ENCODE results near the gene GPHN. TPM values are rescaled to one million over a fixed set of nuclear protein-coding genes. Genes with fewer than 3 reads are reported as not detected.

GPHN gene
- total RNA-seq, 1 experiment from 2014 or later, result 18.1 TPM

DNA sequence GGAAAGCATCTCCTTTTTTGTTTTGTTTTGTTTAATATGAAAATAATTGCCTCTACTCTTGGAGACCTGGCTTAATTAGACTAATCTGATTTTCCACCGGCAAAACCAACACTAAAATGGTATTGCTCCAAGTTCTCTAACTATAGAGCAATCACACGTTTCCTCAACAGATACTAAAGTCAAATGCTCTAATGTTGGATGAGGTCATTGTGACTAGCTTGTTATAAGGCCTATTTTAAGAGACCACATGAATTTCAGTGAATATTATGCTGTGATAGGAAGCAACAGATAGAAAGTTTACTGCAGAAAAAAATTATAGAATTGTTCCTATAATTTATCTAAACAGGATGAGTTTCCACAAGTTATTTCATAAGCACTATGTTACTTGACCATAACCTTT, 25.1 kb upstream of the GPHN start:
- no peaks in the 10 kb centered on the region for H3K9me3 Mint-ChIP-seq
- POLR2A ChIA-PET, result no interaction called here
- DNase-seq (ENCODE audit: low spot score) (no peak), ATAC-seq (no peak)
- H3K27ac Mint-ChIP-seq, result no peak overlapping the region
- H3K4me3 Mint-ChIP-seq, result no peak overlapping the region
- H3K27me3 Mint-ChIP-seq (ENCODE audit: low read depth), result no peaks in the 10 kb centered on the region
- no peaks in the 10 kb centered on the region for H3K4me1 Mint-ChIP-seq
- TF ChIP-seq, protein P1, sequence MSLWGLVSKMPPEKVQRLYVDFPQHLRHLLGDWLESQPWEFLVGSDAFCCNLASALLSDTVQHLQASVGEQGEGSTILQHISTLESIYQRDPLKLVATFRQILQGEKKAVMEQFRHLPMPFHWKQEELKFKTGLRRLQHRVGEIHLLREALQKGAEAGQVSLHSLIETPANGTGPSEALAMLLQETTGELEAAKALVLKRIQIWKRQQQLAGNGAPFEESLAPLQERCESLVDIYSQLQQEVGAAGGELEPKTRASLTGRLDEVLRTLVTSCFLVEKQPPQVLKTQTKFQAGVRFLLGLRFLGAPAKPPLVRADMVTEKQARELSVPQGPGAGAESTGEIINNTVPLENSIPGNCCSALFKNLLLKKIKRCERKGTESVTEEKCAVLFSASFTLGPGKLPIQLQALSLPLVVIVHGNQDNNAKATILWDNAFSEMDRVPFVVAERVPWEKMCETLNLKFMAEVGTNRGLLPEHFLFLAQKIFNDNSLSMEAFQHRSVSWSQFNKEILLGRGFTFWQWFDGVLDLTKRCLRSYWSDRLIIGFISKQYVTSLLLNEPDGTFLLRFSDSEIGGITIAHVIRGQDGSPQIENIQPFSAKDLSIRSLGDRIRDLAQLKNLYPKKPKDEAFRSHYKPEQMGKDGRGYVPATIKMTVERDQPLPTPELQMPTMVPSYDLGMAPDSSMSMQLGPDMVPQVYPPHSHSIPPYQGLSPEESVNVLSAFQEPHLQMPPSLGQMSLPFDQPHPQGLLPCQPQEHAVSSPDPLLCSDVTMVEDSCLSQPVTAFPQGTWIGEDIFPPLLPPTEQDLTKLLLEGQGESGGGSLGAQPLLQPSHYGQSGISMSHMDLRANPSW (CRISPR knock-in tag; conservative IDR thresholded peaks at IDR 0.05; ENCODE audit: low read depth), result no peak
- TF ChIP-seq, protein P2, sequence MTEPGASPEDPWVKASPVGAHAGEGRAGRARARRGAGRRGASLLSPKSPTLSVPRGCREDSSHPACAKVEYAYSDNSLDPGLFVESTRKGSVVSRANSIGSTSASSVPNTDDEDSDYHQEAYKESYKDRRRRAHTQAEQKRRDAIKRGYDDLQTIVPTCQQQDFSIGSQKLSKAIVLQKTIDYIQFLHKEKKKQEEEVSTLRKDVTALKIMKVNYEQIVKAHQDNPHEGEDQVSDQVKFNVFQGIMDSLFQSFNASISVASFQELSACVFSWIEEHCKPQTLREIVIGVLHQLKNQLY (CRISPR knock-in tag; IDR thresholded peaks at IDR 0.05), result no peak
- TF ChIP-seq, protein P3, sequence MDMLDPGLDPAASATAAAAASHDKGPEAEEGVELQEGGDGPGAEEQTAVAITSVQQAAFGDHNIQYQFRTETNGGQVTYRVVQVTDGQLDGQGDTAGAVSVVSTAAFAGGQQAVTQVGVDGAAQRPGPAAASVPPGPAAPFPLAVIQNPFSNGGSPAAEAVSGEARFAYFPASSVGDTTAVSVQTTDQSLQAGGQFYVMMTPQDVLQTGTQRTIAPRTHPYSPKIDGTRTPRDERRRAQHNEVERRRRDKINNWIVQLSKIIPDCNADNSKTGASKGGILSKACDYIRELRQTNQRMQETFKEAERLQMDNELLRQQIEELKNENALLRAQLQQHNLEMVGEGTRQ (CRISPR knock-in tag; IDR thresholded peaks at IDR 0.05), result no peak
- TF ChIP-seq FOXK1 (CRISPR knock-in tag; IDR thresholded peaks at IDR 0.05) (no peak), FOXP1 (CRISPR knock-in tag; IDR thresholded peaks at IDR 0.05; ENCODE audit: borderline replicate concordance) (no peak), ZNF232 (CRISPR knock-in tag; IDR thresholded peaks at IDR 0.05) (no peak), ELF4 (CRISPR knock-in tag; IDR thresholded peaks at IDR 0.05; ENCODE audit: low read depth) (no peak), GABPB1 (CRISPR knock-in tag; IDR thresholded peaks at IDR 0.05) (no peak)
- TF ChIP-seq, protein P4, sequence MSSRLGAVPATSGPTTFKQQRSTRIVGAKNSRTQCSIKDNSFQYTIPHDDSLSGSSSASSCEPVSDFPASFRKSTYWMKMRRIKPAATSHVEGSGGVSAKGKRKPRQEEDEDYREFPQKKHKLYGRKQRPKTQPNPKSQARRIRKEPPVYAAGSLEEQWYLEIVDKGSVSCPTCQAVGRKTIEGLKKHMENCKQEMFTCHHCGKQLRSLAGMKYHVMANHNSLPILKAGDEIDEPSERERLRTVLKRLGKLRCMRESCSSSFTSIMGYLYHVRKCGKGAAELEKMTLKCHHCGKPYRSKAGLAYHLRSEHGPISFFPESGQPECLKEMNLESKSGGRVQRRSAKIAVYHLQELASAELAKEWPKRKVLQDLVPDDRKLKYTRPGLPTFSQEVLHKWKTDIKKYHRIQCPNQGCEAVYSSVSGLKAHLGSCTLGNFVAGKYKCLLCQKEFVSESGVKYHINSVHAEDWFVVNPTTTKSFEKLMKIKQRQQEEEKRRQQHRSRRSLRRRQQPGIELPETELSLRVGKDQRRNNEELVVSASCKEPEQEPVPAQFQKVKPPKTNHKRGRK (CRISPR knock-in tag; IDR thresholded peaks at IDR 0.05; ENCODE audit: borderline replicate concordance), result no peak
- CTCF ChIA-PET, result no interaction called here
- H3K36me3 Mint-ChIP-seq, result no peaks in the 10 kb centered on the region

DNA sequence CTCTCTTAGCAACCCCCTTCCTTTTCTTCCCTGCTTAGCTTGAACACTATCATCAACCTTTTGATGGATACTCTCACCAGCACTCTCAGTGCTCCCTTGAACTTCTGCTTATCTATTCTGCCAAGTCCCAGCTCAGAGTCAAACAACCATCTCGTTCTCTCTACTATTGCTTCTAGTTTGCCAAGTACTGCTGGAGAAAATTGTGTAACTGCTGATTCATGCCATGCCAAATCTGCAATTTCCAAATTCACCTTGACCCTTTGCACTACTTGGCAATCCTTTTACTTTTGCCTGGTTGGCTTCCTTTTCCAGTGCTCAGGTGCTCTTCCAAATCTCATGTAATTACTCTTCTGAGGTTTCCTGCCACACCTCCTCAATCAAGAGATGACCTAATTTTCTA, 24.6 kb upstream of the GPHN start:
- no peak for DNase-seq (ENCODE audit: low spot score)
- Mint-ChIP-seq H3K36me3 (no peaks in the 10 kb centered on the region), H3K4me3 (no peak overlapping the region), H3K4me1 (no peaks in the 10 kb centered on the region), H3K27me3 (ENCODE audit: low read depth) (no peaks in the 10 kb centered on the region), H3K9me3 (no peaks in the 10 kb centered on the region), H3K27ac (no peak overlapping the region)
- TF ChIP-seq, protein P5, sequence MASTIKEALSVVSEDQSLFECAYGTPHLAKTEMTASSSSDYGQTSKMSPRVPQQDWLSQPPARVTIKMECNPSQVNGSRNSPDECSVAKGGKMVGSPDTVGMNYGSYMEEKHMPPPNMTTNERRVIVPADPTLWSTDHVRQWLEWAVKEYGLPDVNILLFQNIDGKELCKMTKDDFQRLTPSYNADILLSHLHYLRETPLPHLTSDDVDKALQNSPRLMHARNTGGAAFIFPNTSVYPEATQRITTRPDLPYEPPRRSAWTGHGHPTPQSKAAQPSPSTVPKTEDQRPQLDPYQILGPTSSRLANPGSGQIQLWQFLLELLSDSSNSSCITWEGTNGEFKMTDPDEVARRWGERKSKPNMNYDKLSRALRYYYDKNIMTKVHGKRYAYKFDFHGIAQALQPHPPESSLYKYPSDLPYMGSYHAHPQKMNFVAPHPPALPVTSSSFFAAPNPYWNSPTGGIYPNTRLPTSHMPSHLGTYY (CRISPR knock-in tag; IDR thresholded peaks at IDR 0.05), result no peak
- no peak for TF ChIP-seq GTF2I (CRISPR knock-in tag; conservative IDR thresholded peaks at IDR 0.05)
- TF ChIP-seq, protein P4 (CRISPR knock-in tag; IDR thresholded peaks at IDR 0.05; ENCODE audit: borderline replicate concordance), result no peak
- no peak for TF ChIP-seq SMAD3 (CRISPR knock-in tag; IDR thresholded peaks at IDR 0.05; ENCODE audit: borderline replicate concordance)
- TF ChIP-seq ZNF232 (CRISPR knock-in tag; IDR thresholded peaks at IDR 0.05), result no peak
- no peak for TF ChIP-seq SP1 (CRISPR knock-in tag; conservative IDR thresholded peaks at IDR 0.05)
- TF ChIP-seq GABPB1 (CRISPR knock-in tag; IDR thresholded peaks at IDR 0.05), result no peak
- TF ChIP-seq SOX15 (CRISPR knock-in tag; IDR thresholded peaks at IDR 0.05), result no peak
- no peak for TF ChIP-seq NR1H2 (CRISPR knock-in tag; IDR thresholded peaks at IDR 0.05)
- TF ChIP-seq TP53 (CRISPR knock-in tag; IDR thresholded peaks at IDR 0.05), result no peak
- no peak for TF ChIP-seq CREB1 (CRISPR knock-in tag; IDR thresholded peaks at IDR 0.05)
- TF ChIP-seq, protein P6, sequence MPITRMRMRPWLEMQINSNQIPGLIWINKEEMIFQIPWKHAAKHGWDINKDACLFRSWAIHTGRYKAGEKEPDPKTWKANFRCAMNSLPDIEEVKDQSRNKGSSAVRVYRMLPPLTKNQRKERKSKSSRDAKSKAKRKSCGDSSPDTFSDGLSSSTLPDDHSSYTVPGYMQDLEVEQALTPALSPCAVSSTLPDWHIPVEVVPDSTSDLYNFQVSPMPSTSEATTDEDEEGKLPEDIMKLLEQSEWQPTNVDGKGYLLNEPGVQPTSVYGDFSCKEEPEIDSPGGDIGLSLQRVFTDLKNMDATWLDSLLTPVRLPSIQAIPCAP (CRISPR knock-in tag; IDR thresholded peaks at IDR 0.05), result no peak
- TF ChIP-seq RORB (CRISPR knock-in tag; IDR thresholded peaks at IDR 0.05), result no peak
- no peak for TF ChIP-seq NR2C2 (CRISPR knock-in tag; IDR thresholded peaks at IDR 0.05)
- ATAC-seq, result no peak
- CTCF ChIA-PET, result no interaction called here
- POLR2A ChIA-PET, result no interaction called here
